NCI-H82 treated with DMSO at 0.1 percent for 48 hours (cell line): ENCODE measurements around the gene CORO2B.

Experiments used
- DNase-seq: peaks from one replicate; lab custom pipeline; 2025; ENCODE audit not compliant: unreplicated experiment; lab: John Stamatoyannopoulos, UW

CORO2B gene

DNA sequence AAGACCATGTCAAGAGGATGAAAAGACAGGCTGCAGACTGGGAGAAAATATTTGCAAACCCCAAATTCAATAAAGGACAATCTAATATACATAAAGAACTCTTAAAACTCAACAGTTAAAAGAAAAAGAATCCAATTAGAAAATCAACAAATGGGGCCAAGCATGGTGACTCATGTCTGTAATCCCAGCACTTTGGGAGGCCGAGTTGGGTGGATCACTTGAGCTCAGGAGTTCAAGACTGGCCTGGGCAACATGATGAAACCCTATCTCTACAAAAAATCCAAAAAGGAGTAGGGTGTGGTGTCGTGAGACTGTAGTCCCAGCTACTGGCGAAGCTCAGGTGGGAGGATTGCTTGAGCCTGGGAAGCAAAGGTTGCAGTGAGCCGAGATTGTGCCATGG, 184.3 kb downstream of the CORO2B start:
- no peak for DNase-seq

DNA sequence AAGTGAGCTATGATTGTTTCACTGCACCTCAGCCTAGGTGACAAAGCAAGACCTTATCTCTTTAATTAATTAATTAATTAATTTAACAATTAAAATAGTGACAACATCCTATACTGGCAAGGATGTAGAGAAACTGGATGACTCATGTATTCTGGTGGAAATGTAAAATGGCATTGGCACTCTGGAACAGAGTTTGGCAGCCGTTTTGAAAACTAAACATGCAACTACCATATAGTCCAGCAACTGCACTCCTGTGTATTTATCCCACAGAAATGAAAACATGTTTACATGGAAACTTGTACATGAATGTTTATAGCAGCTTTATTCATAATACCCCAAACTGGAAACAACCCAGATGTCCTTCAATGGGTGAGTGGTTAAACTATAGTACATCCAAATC, 185.3 kb downstream of the CORO2B start:
- DNase-seq, result no peak

DNA sequence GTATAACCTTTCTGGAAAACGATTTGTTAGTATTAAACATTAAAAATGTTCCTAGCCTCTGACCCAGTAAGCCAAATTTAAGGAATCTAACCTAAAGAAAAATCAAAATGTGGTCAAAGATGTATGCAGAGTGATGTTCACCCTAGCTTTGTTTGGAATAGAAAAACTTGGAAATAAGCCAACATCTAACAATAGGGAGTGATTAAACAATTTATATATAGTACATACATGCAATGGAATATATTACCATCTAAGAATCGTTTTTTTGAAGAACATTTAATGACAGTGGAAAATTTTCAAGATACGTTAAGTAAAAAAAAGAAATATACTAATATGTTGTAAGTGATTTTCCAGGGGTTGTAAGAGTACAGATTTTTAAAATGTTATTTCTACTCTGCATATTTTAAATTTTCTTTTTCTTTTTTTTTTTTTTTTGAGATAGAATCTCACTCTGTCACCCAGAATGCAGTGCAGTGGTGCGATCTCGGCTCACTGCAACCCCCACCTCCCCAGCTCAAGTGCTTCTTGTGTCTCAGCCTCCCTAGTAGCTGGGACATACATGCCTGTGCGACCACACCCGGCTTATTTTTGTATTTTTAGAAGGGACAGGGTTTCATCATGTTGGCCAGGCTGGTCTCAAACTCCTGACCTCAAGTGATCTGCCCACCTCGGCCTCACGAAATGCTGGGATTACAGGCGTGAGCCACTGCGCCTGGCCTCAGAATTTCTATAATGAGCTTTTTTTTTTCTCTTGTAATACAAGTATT, 187.0 kb downstream of the CORO2B start:
- no peak for DNase-seq

DNA sequence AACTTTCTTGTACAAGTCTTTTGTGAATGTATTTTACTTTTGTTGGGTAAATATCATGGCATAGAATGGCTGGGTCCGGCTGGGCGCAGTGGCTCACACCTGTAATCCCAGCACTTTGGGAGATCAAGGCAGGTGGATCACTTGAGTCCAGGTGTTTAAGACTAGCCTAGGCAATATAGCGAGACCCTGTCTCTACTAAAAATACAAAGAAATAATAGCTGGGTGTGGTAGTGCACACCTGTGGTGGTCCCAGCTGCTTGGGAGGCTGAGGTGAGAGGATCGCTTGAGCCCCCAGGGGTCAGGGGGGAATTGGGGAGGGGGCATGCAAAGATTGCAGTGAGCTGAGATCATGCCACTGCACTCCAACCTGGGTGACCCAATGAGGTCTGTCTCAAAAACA, 189.0 kb downstream of the CORO2B start:
- no peak for DNase-seq

DNA sequence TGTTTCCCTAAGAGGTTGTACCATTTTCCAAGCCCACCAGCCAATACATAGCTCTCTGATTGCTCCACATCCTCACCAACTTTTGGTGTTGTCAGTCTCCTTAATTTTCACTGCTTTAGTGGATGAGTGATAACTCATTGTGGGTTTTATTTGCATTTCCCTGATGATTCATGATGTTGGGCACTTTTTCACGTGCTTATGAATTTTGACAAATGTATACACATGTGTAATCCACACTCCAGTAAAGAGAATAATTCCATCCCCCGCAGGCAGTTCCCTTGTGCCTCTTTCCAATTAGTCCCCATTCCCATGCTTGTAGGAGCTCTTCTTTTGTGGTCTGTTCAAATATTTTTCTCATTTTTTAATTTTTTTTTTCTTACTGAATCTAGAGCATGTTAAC, 189.5 kb downstream of the CORO2B start:
- no peak for DNase-seq

DNA sequence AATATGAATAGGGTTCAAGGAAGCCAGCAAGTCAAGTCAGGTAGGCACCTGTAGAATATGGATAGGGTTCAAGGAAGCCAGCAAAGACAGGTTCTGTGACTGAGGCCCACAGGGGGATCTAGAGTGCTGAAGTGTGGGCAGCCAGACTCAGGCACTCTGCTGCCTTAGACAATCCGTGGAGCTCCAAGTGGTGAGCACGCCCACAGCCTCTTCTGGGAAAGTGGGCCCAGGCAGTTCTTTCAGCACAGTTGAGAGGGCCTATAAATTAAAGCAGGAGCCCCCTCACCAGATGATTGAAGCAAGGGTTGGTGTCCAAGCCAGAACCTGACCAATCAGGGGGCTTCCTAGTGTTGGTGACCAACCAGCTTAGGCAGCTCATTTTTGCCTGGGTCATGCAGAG, 190.9 kb downstream of the CORO2B start:
- no peak for DNase-seq

DNA sequence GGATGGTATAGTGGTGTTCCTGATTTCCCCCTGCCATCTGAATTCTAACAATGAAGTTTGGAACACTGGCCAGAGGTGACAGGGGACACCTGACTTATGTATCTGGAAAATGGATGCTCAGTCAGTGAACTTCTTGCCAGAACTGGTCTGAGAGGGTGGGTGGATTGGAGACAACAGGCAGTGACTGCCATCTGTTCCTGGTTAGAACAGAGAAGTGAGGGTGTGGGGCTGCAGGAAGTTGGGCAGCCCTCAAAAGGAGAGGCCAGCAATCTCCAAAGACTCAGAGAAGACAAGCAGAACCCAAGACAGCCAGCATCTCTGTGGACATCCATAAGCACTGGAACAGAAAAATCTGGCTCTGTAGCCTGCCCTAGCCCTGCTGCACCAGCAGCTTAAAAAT, 191.4 kb downstream of the CORO2B start:
- DNase-seq, result no peak

DNA sequence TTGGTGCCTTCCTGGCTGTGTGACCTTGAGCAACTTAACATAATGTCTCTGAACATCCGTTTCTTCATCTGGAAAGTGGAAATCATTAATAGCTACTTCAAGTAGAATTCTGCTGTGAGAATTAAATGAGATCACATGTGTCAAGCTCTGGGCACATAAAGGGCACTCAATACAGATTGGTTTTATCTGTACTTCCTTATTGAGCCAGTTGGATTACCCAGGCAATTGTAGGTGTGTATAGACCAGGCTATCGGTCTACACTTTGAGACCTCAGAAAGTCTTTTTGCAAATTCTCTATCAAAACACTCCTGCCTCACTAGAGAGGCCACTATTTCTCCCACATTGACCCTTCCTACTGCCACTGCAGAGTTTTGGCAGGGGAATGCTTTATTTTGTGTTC, 194.2 kb downstream of the CORO2B start:
- DNase-seq, result no peak

DNA sequence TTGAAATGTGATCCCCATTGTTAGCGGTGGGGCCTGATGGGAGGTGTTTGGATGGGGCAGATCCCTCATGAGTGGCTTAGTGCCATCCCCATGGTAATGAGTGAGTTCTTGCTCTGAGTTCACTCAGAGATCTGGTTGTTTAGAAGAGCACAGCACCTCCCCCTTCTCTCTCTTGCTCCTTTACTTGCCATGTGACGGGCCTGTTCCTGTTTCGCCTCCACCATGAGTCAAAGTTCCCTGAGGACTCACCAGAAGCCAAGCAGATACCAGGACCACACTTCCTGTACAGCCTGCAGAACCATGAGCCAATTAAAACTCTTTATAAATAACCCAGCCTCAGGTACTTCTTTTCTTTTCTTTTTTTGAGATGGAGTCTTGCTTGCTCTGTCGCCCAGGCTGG, 195.3 kb downstream of the CORO2B start:
- no peak for DNase-seq

DNA sequence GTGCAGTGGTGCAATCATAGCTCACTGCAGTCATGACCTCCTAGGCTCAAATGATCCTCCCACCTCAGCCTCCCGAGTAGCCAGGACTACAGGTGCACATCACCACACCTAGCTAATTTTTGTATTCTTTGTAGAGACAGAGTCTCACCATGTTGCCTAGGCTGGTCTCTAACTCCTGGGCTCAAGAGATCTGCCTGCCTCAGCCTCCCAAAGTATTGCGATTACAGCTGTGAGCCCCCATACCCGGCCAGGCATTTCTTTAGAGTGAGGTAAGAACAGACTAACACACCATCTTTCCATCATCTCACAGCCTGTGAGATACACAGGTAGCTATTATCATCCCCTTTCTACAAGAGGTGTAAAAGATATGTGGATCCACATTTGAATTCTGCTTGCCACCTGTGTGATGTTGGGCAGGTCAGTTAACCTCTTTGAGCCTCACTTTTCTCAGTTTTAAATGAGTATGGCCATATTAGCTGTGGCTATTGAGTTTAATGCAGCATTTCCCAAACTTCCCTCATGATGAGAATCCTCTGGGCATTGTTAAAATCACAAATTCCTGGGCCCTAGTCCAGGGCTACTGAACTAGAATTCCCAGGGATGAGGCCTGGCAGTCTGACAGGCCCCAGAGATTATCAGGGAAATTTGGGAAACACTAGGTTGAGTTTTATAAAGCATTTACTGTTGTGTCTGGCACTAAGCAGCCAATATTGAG, 195.9 kb downstream of the CORO2B start:
- no peak for DNase-seq

DNA sequence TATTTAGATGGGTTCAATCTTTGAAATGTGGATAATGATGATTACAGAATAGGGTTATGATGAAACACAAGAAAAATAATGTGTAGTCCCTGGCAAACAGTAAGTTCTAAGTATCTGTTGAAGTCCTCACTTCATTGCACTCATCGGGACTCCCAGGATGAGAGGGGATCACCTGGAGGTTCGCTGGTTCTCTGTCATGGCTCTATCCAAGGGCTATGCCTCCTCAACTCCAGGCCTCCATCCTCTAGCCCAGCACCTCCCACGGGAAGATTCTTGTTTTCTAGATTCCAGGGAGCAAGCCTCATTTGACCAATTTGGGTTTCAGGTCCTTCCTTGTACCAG, 196.4 kb downstream of the CORO2B start:
- DNase-seq, result no peak

DNA sequence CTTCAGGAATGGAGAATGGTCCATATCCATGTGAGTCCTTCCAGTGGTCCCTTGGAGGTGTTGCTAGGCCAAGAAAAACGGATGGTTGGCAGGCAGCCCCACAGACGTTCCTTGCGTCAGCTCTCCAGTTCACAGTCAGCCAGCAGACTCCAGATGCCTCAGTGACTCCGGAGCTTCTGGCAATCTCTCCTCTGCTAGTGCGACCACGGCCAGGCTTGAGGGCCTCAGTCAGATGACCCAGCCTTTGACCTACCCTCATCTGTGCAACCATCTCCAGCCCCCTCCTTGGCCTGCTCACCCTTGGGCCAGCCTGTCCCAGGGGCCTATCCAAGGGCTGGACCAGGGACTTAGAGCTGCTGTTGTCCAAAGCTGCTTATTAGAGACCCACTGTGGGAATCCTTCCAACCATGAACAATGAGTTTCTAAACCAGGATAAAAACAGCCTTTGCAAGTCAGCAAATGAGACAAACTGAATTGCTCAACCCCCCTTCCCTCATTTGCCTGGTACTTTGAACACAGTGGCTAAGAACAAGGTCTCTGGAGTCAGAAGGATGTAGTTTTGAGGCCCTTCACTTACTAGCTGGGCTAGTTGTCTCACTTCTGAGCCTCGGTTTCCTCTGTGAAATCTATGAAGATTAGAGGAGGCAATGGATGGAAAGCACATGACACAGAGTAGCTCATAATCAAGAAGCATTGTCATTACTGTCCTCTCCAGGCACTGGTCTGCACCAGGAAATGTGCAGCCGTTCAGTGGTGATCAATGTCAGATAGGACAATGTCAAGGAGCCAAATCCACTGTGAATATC, 197.1 kb downstream of the CORO2B start:
- DNase-seq, result no peak

DNA sequence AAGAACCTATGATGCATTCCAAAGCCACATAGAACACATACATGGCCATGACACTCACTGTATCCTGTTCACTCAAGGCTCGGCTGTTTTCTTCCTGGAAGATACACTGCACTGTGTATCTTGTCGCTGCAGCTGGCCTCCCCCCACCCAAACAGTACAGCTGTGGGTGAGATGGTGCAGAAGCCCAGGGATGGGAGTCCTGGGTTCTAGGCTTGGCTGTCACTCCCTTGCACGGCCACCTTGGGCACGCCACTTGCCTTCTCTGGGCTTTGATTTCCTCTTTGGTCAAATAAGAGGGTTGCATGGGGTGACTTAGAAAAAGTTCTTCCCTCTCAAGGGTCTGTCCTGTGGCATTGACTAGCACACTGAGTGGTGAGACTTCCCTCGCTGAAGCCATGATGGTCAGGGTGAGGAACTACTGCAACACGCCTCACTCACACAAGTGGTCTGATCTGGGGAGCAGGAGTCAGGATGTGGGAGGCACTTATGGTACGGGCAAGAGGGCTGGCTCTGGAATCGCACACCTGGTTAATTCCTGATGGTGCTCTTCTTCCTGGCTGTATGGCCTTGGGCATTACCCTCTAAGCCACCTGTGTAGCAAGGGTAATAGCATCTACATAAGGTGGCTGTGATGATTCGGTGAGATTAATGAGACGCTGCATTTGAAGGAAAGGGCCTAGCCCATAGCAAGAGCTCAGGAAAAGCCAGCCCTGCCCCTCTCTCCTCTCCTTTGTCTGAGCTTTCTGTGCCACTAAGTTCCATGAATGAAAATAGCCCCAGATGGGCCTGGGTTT, 197.9 kb downstream of the CORO2B start:
- DNase-seq, result no peak
